IMR-90 (cell line): ENCODE results near the gene SYNE1.

ENCODE experiments used
- BHLHE40 ChIP-seq: fragments of 150-350 bp; IDR thresholded peaks from 2 replicates; pipeline ENCODE4 v1.6.1; 2016; ENCODE audit warnings: mild to moderate bottlenecking, low read depth, low read length
- CEBPB ChIP-seq: IDR thresholded peaks from 2 replicates; pipeline ENCODE4 v1.6.1; 2012; ENCODE audit warnings: low read depth, low read length, improper control_type of control experiment
- CHD1 ChIP-seq: IDR thresholded peaks from 2 replicates; pipeline ENCODE4 v1.6.1; 2012; ENCODE audit warnings: low read depth, low read length, improper control_type of control experiment
- MAFK ChIP-seq: IDR thresholded peaks from 2 replicates; pipeline ENCODE4 v1.6.1; 2012; ENCODE audit warnings: low read depth, low read length, improper control_type of control experiment
- MXI1 ChIP-seq: IDR thresholded peaks from 2 replicates; pipeline ENCODE4 v1.6.1; 2012; ENCODE audit warnings: low read depth, mild to moderate bottlenecking, low read length, moderate library complexity, borderline replicate concordance
- NFE2L2 ChIP-seq: fragments of 150-350 bp; IDR thresholded peaks from 2 replicates; pipeline ENCODE4 v1.6.1; 2016; ENCODE audit warnings: low read depth, mild to moderate bottlenecking, low read length
- POLR2A ChIP-seq: IDR thresholded peaks from 2 replicates; pipeline ENCODE4 v1.6.1; 2012; ENCODE audit warnings: mild to moderate bottlenecking, low read depth, low read length
- RAD21 ChIP-seq: IDR thresholded peaks from 2 replicates; pipeline ENCODE4 v1.6.1; 2012; ENCODE audit warnings: low read length, improper control_type of control experiment
- SMC3 ChIP-seq: fragments of 150-350 bp; IDR thresholded peaks from 2 replicates; pipeline ENCODE4 v1.6.1; 2016; ENCODE audit warnings: low read depth, mild to moderate bottlenecking, antibody characterized with exemption, low read length, moderate library complexity
- TF ChIP-seq, protein P1 (sequence below): conservative IDR thresholded peaks from 2 replicates; pipeline ENCODE4 v1.5.1; 2012; ENCODE audit warnings: mild to moderate bottlenecking, low read depth, low read length, improper control_type of control experiment
- TF ChIP-seq, protein P2 (sequence below): fragments of 150-350 bp; IDR thresholded peaks from 2 replicates; pipeline ENCODE4 v1.6.1; 2017; ENCODE audit warnings: mild to moderate bottlenecking, antibody characterized with exemption, low read length, low read depth

DNA sequence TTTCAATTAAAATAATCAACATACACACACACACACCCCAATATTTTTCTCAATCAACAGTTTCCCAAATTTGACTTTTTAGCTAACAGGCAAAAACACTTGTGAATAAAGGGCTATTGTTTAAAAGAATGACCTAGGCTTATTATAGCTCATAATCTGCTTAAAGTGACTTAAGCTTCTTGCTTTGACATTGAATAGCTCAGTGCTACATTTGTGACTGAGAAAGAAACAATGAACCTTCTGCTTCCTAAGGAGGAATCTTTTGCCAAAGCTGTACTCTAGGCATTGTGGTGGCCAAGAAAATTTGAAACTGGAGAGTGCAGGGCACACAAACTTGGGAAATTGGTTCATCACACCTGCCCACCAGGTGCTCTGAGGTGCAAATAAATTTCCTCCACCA is 282.0 kb downstream of the SYNE1 start:
- TF ChIP-seq MAFK = no peak
- TF ChIP-seq, protein P1, sequence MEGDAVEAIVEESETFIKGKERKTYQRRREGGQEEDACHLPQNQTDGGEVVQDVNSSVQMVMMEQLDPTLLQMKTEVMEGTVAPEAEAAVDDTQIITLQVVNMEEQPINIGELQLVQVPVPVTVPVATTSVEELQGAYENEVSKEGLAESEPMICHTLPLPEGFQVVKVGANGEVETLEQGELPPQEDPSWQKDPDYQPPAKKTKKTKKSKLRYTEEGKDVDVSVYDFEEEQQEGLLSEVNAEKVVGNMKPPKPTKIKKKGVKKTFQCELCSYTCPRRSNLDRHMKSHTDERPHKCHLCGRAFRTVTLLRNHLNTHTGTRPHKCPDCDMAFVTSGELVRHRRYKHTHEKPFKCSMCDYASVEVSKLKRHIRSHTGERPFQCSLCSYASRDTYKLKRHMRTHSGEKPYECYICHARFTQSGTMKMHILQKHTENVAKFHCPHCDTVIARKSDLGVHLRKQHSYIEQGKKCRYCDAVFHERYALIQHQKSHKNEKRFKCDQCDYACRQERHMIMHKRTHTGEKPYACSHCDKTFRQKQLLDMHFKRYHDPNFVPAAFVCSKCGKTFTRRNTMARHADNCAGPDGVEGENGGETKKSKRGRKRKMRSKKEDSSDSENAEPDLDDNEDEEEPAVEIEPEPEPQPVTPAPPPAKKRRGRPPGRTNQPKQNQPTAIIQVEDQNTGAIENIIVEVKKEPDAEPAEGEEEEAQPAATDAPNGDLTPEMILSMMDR = no peak
- TF ChIP-seq, protein P2, sequence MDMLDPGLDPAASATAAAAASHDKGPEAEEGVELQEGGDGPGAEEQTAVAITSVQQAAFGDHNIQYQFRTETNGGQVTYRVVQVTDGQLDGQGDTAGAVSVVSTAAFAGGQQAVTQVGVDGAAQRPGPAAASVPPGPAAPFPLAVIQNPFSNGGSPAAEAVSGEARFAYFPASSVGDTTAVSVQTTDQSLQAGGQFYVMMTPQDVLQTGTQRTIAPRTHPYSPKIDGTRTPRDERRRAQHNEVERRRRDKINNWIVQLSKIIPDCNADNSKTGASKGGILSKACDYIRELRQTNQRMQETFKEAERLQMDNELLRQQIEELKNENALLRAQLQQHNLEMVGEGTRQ = no peak
- no peak for TF ChIP-seq POLR2A
- TF ChIP-seq RAD21 = no peak
- TF ChIP-seq BHLHE40 = no peak
- no peak for TF ChIP-seq CEBPB
- TF ChIP-seq MXI1 = no peak
- no peak for TF ChIP-seq NFE2L2
- TF ChIP-seq CHD1 = no peak
- TF ChIP-seq SMC3 = no peak
